K562 (cell line): ENCODE measurements around the gene SKAP1. TPM values are rescaled to one million over a fixed set of nuclear protein-coding genes. Genes with fewer than 3 reads are reported as not detected.

Experiments
- CBFA2T2 ChIP-seq: fragments of 450-650 bp; conservative IDR thresholded peaks from 2 replicates; pipeline ENCODE4 v1.6.1; 2017; ENCODE audit warnings: mild to moderate bottlenecking
- CLOCK ChIP-seq: fragments of 250-450 bp; sonication (Bioruptor Pico); IDR thresholded peaks from 2 replicates; pipeline ENCODE4 v1.4.0; 2020; ENCODE audit warnings: mild to moderate bottlenecking, moderate library complexity, borderline replicate concordance
- CXXC5 ChIP-seq: fragments of 250-450 bp; sonication (Bioruptor Pico); IDR thresholded peaks from 2 replicates; pipeline ENCODE4 v1.8.0; 2022; ENCODE audit warnings: inconsistent platforms, mild to moderate bottlenecking, moderate library complexity
- JUND ChIP-seq, 2 experiments: IDR thresholded peaks; 2 replicates in 1 of 2; 3 replicates in 1 of 2; pipeline ENCODE4 v1.6.1; 2011; ENCODE audit warnings: borderline replicate concordance in 2 of 2, low read depth in 2 of 2, low read length in 2 of 2, improper control_type of control experiment in 1 of 2, missing biosample characterization in 1 of 2, missing genetic modification characterization in 1 of 2, missing genetic modification reagents in 1 of 2
- LCOR ChIP-seq: sonication (generic); formaldehyde crosslinking; IDR thresholded peaks from 2 replicates; pipeline ENCODE4 v1.8.0; 2022; ENCODE audit warnings: mild to moderate bottlenecking, missing genetic modification reagents
- MAFK ChIP-seq: IDR thresholded peaks from 2 replicates; pipeline ENCODE4 v1.6.1; 2011; ENCODE audit warnings: low read length, improper control_type of control experiment
- MITF ChIP-seq: IDR thresholded peaks from 2 replicates; pipeline ENCODE4 v1.6.1; 2014; ENCODE audit warnings: antibody characterized with exemption
- NFRKB ChIP-seq: fragments of 450-650 bp; IDR thresholded peaks from 2 replicates; pipeline ENCODE4 v1.6.1; 2016; ENCODE audit warnings: low read depth
- PHB ChIP-seq: fragments of 250-450 bp; sonication (Bioruptor Pico); IDR thresholded peaks from 2 replicates; pipeline ENCODE4 v1.5.0; 2021
- PKNOX1 ChIP-seq: fragments of 450-650 bp; IDR thresholded peaks from 2 replicates; pipeline ENCODE4 v1.6.1; 2016
- SRSF7 ChIP-seq: fragments of 200-400 bp; formaldehyde crosslinking; optimal IDR thresholded peaks from 2 replicates; pipeline ENCODE3; 2017; ENCODE audit warnings: mild to moderate bottlenecking, low read depth, low read length
- YY1 ChIP-seq, 3 experiments: IDR thresholded peaks; 2 replicates each; pipeline ENCODE4 v1.6.1; 2011; ENCODE audit warnings: low read length in 2 of 3, mild to moderate bottlenecking in 2 of 3, moderate library complexity in 2 of 3, borderline replicate concordance in 1 of 3, control low read depth in 1 of 3, low read depth in 1 of 3; ENCODE audit not compliant: insufficient read depth in 3 of 3, insufficient replicate concordance in 2 of 3, control insufficient read depth in 1 of 3, insufficient read length in 1 of 3; ENCODE audit errors: extremely low read depth in 1 of 3
- ZBTB11 ChIP-seq, 3 experiments: fragments of 200-800 bp in 1 of 3; fragments of 250-450 bp in 1 of 3; fragments of 450-650 bp in 1 of 3; sonication (Bioruptor Pico) in 1 of 3; sonication (Bioruptor generic) in 1 of 3; formaldehyde crosslinking in 1 of 3; IDR thresholded peaks; 2 replicates each; pipeline versions ENCODE4 v1.6.1 to v1.8.0; 2016 to 2022; ENCODE audit warnings: mild to moderate bottlenecking in 2 of 3, missing genetic modification characterization in 2 of 3, missing compliant biosample characterization in 1 of 3, moderate library complexity in 1 of 3
- ZNF140 ChIP-seq: fragments of 250-450 bp; sonication (Bioruptor Pico); IDR thresholded peaks from 2 replicates; pipeline ENCODE4 v1.8.0; 2021; ENCODE audit warnings: moderate library complexity, mild to moderate bottlenecking, inconsistent platforms
- ZNF639 ChIP-seq, 2 experiments: fragments of 200-800 bp in 1 of 2; sonication (Bioruptor generic) in 1 of 2; sonication (generic) in 1 of 2; formaldehyde crosslinking in 1 of 2; IDR thresholded peaks in 1 of 2; conservative IDR thresholded peaks in 1 of 2; 2 replicates each; pipeline versions ENCODE4 v1.5.0 to v1.6.1; 2016 to 2020; ENCODE audit warnings: missing compliant biosample characterization in 1 of 2, missing genetic modification characterization in 1 of 2, missing genetic modification reagents in 1 of 2
- polyA plus RNA-seq, 8 experiments: library from polyadenylated mRNA; depleted of rRNA in 4 of 8; stranded (reverse) in 5 of 8; unstranded in 3 of 8; fragments of >200 nt; fragmentation: Nextera tagmentation in 2 of 8; fragmentation: Illumina TruSeq in 1 of 8; extraction: Ambion mirVana in 2 of 8; extraction: Trizol in 1 of 8; gene quantifications; 2 replicates each; pipeline versions ENCODE4 v1.2.1 to v1.2.3, GENCODE V29; 2011 to 2014; ENCODE audit warnings: inconsistent platforms in 1 of 8, missing spikeins in 1 of 8
- total RNA-seq, 7 experiments: library from RNA; depleted of rRNA in 6 of 7; stranded (reverse); fragments of >200 nt in 6 of 7; fragmentation: Illumina TruSeq in 2 of 7; extraction: Trizol in 2 of 7; gene quantifications; 2 replicates each; pipeline versions ENCODE4 v1.2.1 to v1.2.3, GENCODE V29; 2011 to 2021; ENCODE audit warnings: low replicate concordance in 1 of 7

The SKAP1 gene
- total and polyA plus RNA-seq, 9 of the 15 experiments (the other 6 are each of a cell fraction or from before 2014, with no cell fraction given), result 0.06 to 0.80 (median 0.10) TPM; not detected in 4

GRCh38 chr17:48241131-48241591, 188.9 kb downstream of the SKAP1 start (continued):
- TF ChIP-seq ZNF639 (CRISPR knock-in tag; conservative IDR thresholded peaks at IDR 0.05 in 1 of 2, IDR thresholded peaks at IDR 0.05 in 1 of 2), result peak in 1 of 2 experiments; percentile 85; a peak in 2 of 4 replicates
- no peak for TF ChIP-seq PHB (CRISPR knock-in tag)
- TF ChIP-seq JUND (IDR thresholded peaks at IDR 0.05; ENCODE audit: borderline replicate concordance, low read depth, low read length), result peak; percentile 68
- TF ChIP-seq JUND (tag; IDR thresholded peaks at IDR 0.05; ENCODE audit: borderline replicate concordance, low read depth, low read length), result peak; percentile 4; the same call in 2 of the 3 replicates
- peak; percentile 69 for TF ChIP-seq NFRKB
- 0 out of 2 replicates have a peak, but pooled peaks have one; percentile 39 for TF ChIP-seq LCOR
- TF ChIP-seq MITF, result no peak
- peak in 1 of 3 experiments; percentile 64; a peak in 1 of 6 replicates for TF ChIP-seq ZBTB11 (CRISPR knock-in tag; IDR thresholded peaks at IDR 0.05)
- TF ChIP-seq PKNOX1, result 0 out of 2 replicates have a peak, but pooled peaks have one; percentile 8
- TF ChIP-seq CLOCK, result peak; percentile 52; the same call in 1 of the 2 replicates
- TF ChIP-seq SRSF7, result no peak
- TF ChIP-seq ZNF140 (CRISPR knock-in tag), result no peak
- peak; percentile 49 for TF ChIP-seq CXXC5 (CRISPR knock-in tag)
- TF ChIP-seq CBFA2T2, result 0 out of 2 replicates have a peak, but pooled peaks have one; percentile 16
- peak in 1 of 3 experiments; percentile 25 for TF ChIP-seq YY1 (IDR thresholded peaks at IDR 0.05; ENCODE audit: borderline replicate concordance in 1 of 3, control insufficient read depth in 1 of 3, extremely low read depth in 1 of 3, insufficient read depth in 3 of 3, insufficient read length in 1 of 3, insufficient replicate concordance in 2 of 3, low read depth in 1 of 3, low read length in 2 of 3)
- peak; percentile 36; the same call in 1 of the 2 replicates for TF ChIP-seq MAFK
